Smooth muscle cell (in vitro differentiated cells): ENCODE data around the gene NCK1. TPM values are rescaled to one million over a fixed set of nuclear protein-coding genes. Genes with fewer than 3 reads are reported as not detected.

Experiments used
- DNase-seq: peaks from one replicate; lab custom pipeline; 2025; ENCODE audit not compliant: unreplicated experiment; lab: John Stamatoyannopoulos, UW
- H2AFZ ChIP-seq: fragments of 200-600 bp; sonication (generic); 2 replicates; pipeline ENCODE4 v1.6.0; 2016; ENCODE audit warnings: antibody characterized with exemption, low read depth, mild to moderate bottlenecking
- H3F3A ChIP-seq: fragments of 200-600 bp; sonication (generic); 2 replicates; pipeline ENCODE4 v1.6.0; 2017; ENCODE audit warnings: antibody characterized with exemption, low read depth
- H3K27ac ChIP-seq: fragments of 200-600 bp; sonication (generic); 2 replicates; pipeline ENCODE4 v1.5.1; 2016; ENCODE audit warnings: low read depth, mild to moderate bottlenecking
- H3K27me3 ChIP-seq: fragments of 200-600 bp; sonication (generic); 2 replicates; pipeline ENCODE4 v1.6.1; 2016; ENCODE audit warnings: low read depth, mild to moderate bottlenecking
- H3K36me3 ChIP-seq: fragments of 200-600 bp; sonication (generic); 2 replicates; pipeline ENCODE4 v1.5.1; 2016; ENCODE audit warnings: low read depth
- H3K4me1 ChIP-seq: fragments of 200-600 bp; sonication (generic); 2 replicates; pipeline ENCODE4 v1.5.1; 2016; ENCODE audit warnings: low read depth
- H3K4me2 ChIP-seq: fragments of 200-600 bp; sonication (generic); 2 replicates; pipeline ENCODE4 v1.6.0; 2016; ENCODE audit warnings: mild to moderate bottlenecking
- H3K4me3 ChIP-seq: fragments of 200-600 bp; sonication (generic); 2 replicates; pipeline ENCODE4 v1.5.1; 2016; ENCODE audit warnings: mild to moderate bottlenecking
- H3K79me2 ChIP-seq: fragments of 200-600 bp; sonication (generic); 2 replicates; pipeline ENCODE4 v1.6.0; 2016; ENCODE audit warnings: low read depth, mild to moderate bottlenecking
- H3K9ac ChIP-seq: fragments of 200-600 bp; sonication (generic); 2 replicates; pipeline ENCODE4 v1.6.0; 2016; ENCODE audit warnings: low read depth
- H3K9me3 ChIP-seq: fragments of 200-600 bp; sonication (generic); replicated peaks from 2 replicates; pipeline ENCODE4 v1.5.1; 2016; ENCODE audit warnings: low read depth
- H4K20me1 ChIP-seq: fragments of 200-600 bp; sonication (generic); 2 replicates; pipeline ENCODE4 v1.6.0; 2016; ENCODE audit warnings: low read depth
- WGBS: methylation state at CpG from one replicate; pipeline ENCODE4 v1.1.7; 2016; ENCODE audit warnings: low lambda C conversion rate; 5-methylcytosine and 5-hydroxymethylcytosine counted together
- polyA plus RNA-seq: library from polyadenylated mRNA; unstranded; fragments of >200 nt; fragmentation: Nextera tagmentation; extraction: Ambion mirVana; gene quantifications from 2 replicates; pipeline ENCODE4 v1.2.1, GENCODE V29; 2016
- total RNA-seq: library from RNA; depleted of rRNA; stranded (reverse); fragments of >200 nt; gene quantifications from 2 replicates; pipeline ENCODE4 v1.2.3, GENCODE V29; 2014
- TF ChIP-seq, protein P1 (sequence below): fragments of 200-600 bp; sonication (generic); IDR thresholded peaks from 2 replicates; pipeline ENCODE4 v1.5.1; 2017; ENCODE audit warnings: borderline replicate concordance, mild to moderate bottlenecking, antibody characterized with exemption; ENCODE audit not compliant: insufficient read depth, poor library complexity, severe bottlenecking

NCK1 gene
- 41.8 and 59.2 TPM in 2 replicates for total RNA-seq
- 21.1 and 23.6 TPM in 2 replicates for polyA plus RNA-seq

DNA sequence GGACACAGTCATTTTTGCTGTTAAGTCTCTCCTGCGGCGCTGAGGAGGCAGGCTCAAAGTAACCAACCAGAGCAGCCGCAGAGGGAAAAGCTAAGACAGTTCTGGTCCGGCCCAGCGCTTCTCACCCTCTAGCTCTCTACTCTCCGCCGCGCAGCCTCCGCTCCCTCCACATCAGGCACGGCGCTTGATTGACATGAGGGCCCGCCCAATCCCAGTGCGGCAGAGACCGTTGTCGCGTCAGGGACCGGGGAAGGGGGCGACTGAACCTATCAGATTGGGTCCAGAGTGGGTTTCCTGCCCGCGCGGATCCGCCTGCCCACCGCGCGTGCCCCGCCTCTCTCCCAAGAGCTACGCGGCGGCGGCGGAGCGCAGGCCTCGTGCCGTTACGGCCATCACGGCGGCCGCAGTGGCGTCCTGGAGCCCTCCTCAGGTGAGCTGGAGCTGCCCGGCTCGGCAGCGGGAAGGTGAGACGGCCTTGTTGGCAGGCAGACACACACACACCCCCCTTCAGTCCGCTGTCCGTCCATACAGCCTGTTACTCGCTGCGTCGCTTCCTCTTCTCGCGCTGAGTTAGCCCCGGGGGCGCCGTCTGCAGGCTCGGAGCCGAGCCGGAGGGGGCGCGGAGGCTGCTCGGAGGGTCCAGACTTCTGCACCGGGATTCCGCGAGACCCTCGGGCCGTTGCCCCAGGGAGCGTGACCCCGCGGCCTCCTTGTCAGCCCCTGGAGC, at the start of gene NCK1:
Gene NCK1 (plus strand): TSS at position 319 of the 727 bp plus-strand sequence. CDS start 65,794 bp downstream, outside the sequence.
- peaks cover 3% of the 10 kb centered on the region for H3F3A ChIP-seq
- peak within 1 kb of the TSS; percentile 88 for H3K4me2 ChIP-seq
- peak within 1 kb of the TSS; percentile 90 for H3K4me3 ChIP-seq
- peaks cover 61% of the 10 kb centered on the region for H3K79me2 ChIP-seq
- H3K9ac ChIP-seq = peak within 1 kb of the TSS; percentile 80
- H3K27me3 ChIP-seq = no peaks in the 10 kb centered on the region
- TF ChIP-seq, protein P1, sequence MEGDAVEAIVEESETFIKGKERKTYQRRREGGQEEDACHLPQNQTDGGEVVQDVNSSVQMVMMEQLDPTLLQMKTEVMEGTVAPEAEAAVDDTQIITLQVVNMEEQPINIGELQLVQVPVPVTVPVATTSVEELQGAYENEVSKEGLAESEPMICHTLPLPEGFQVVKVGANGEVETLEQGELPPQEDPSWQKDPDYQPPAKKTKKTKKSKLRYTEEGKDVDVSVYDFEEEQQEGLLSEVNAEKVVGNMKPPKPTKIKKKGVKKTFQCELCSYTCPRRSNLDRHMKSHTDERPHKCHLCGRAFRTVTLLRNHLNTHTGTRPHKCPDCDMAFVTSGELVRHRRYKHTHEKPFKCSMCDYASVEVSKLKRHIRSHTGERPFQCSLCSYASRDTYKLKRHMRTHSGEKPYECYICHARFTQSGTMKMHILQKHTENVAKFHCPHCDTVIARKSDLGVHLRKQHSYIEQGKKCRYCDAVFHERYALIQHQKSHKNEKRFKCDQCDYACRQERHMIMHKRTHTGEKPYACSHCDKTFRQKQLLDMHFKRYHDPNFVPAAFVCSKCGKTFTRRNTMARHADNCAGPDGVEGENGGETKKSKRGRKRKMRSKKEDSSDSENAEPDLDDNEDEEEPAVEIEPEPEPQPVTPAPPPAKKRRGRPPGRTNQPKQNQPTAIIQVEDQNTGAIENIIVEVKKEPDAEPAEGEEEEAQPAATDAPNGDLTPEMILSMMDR = no peak
- H4K20me1 ChIP-seq = peaks cover 21% of the 10 kb centered on the region
- no peaks in the 10 kb centered on the region for H3K9me3 ChIP-seq
- no peaks in the 10 kb centered on the region for H3K36me3 ChIP-seq
- DNase-seq = peak; percentile 90
- H3K27ac ChIP-seq = peak within 1 kb of the TSS; percentile 83
- H3K4me1 ChIP-seq = peaks cover 30% of the 10 kb centered on the region
- under 1% methylated on average over 67 of the region's 67 CpGs for WGBS
- peak within 1 kb of the TSS; percentile 92 for H2AFZ ChIP-seq

DNA sequence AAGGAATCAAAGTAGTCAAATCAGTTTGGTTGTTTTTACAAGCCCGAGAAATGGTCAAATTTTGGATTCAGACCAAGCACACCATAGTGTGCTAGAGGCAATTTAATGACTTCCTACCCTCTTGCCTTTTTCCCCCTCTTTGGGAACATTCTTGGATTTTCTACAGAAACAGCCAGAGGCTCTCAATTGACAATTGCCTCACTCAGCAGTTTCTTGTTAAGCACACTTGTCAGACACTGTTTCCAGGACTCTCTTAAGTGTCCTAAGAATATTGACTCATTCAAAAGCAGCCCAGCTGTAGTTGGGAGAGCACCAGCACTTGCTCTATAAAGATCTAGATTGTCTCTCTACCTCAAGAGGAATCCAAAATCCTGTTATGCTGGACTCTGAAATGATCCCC, 44.6 kb upstream of the NCK1 start:
- H3K9me3 ChIP-seq = no peaks in the 10 kb centered on the region
- no peak overlapping the region for H3K27ac ChIP-seq
- no peak overlapping the region for H2AFZ ChIP-seq
- no peaks in the 10 kb centered on the region for H3F3A ChIP-seq
- H3K36me3 ChIP-seq = no peaks in the 10 kb centered on the region
- H3K4me3 ChIP-seq = no peak overlapping the region
- no peak overlapping the region for H3K4me2 ChIP-seq
- H3K4me1 ChIP-seq = no peaks in the 10 kb centered on the region
- H3K79me2 ChIP-seq = peaks cover 8% of the 10 kb centered on the region
- TF ChIP-seq, protein P1 = no peak
- WGBS = 71% methylated on average over 1 of the region's 1 CpG
- H4K20me1 ChIP-seq = peaks cover 5% of the 10 kb centered on the region
- DNase-seq = no peak
- H3K27me3 ChIP-seq = no peaks in the 10 kb centered on the region
- no peak overlapping the region for H3K9ac ChIP-seq

DNA sequence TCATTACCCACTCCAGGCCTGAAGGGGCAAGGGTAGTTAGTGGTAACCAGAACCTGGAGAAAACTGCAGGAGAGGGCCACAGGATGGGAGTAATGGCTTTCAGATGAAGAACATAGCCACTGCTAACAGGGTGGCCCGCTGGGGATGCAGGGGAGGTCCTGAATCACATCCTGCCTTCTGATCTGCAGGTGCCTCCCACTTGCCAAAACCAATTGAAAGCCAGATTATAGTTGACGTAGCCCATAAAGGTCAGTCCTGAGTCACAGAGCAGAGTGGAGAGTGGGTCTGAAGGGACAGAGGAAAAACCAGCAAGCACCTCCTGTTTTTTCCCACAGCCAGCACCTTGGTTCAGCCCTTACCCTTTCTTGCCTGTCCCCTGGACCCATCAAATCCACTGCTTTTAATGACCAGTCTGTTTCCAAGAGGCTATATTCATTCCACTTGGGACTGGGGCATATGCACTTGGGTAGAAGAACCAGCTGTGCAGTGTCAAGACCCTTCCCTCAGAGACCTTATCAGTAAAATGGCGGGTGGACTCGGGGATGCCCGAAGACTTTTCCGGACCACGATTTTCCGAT, 43.7 kb upstream of the NCK1 start:
- no peak overlapping the region for H3K27ac ChIP-seq
- no peak for DNase-seq

More for the DNA sequence above, 43.7 kb upstream of the NCK1 start:
- H3K9ac ChIP-seq = peak overlapping the region; percentile 20
- no peaks in the 10 kb centered on the region for H3K4me1 ChIP-seq
- H3K27me3 ChIP-seq = no peaks in the 10 kb centered on the region
- TF ChIP-seq, protein P1 = no peak
- H3K36me3 ChIP-seq = no peaks in the 10 kb centered on the region
- 20% methylated on average over 8 of the region's 8 CpGs for WGBS
- peaks cover 5% of the 10 kb centered on the region for H4K20me1 ChIP-seq
- peak overlapping the region; percentile 98 for H3K4me2 ChIP-seq
- H2AFZ ChIP-seq = peak overlapping the region; percentile 91
- peaks cover 8% of the 10 kb centered on the region for H3K79me2 ChIP-seq
- H3F3A ChIP-seq = no peaks in the 10 kb centered on the region
- peak overlapping the region; percentile 69 for H3K4me3 ChIP-seq
- no peaks in the 10 kb centered on the region for H3K9me3 ChIP-seq
